NT2/D1 (cell line): Measurements from ENCODE around the gene ANTXR1.
A peak's percentile ranks its signal among the peaks of the same experiment; 100 is the strongest.

Experiments
- DNase-seq: peaks from one replicate; pipeline ENCODE4 v3.0.0-alpha.2; 2011; ENCODE audit warnings: low read depth, low spot score
- H3K27me3 ChIP-seq: 2 replicates; pipeline ENCODE4 v1.6.0; 2011; ENCODE audit warnings: mild to moderate bottlenecking; ENCODE audit not compliant: insufficient read length, insufficient read depth
- H3K36me3 ChIP-seq: 2 replicates; pipeline ENCODE4 v1.6.1; 2011; ENCODE audit warnings: mild to moderate bottlenecking, low read length, mixed read lengths; ENCODE audit not compliant: insufficient read depth, insufficient read length
- H3K4me1 ChIP-seq: 2 replicates; pipeline ENCODE4 v1.5.1; 2011; ENCODE audit not compliant: insufficient read depth, insufficient read length
- H3K4me3 ChIP-seq: 2 replicates; pipeline ENCODE4 v1.5.1; 2011; ENCODE audit warnings: low read depth; ENCODE audit not compliant: insufficient read length
- H3K9ac ChIP-seq: 2 replicates; pipeline ENCODE4 v1.6.0; 2011; ENCODE audit warnings: low read depth; ENCODE audit not compliant: insufficient read length
- H3K9me3 ChIP-seq: 2 replicates; pipeline ENCODE4 v1.5.1; 2011; ENCODE audit warnings: mild to moderate bottlenecking, low read length; ENCODE audit not compliant: insufficient read depth
- SUZ12 ChIP-seq: IDR thresholded peaks from 2 replicates; pipeline ENCODE4 v1.6.1; 2011; ENCODE audit not compliant: insufficient read length, insufficient read depth; ENCODE audit errors: extremely low read depth
- YY1 ChIP-seq: IDR thresholded peaks from 2 replicates; pipeline ENCODE4 v1.6.1; 2011; ENCODE audit not compliant: insufficient read length, insufficient read depth
- ZNF274 ChIP-seq: IDR thresholded peaks from 2 replicates; pipeline ENCODE4 v1.6.1; 2011; ENCODE audit warnings: mild to moderate bottlenecking, low read depth, low read length

The ANTXR1 gene

DNA sequence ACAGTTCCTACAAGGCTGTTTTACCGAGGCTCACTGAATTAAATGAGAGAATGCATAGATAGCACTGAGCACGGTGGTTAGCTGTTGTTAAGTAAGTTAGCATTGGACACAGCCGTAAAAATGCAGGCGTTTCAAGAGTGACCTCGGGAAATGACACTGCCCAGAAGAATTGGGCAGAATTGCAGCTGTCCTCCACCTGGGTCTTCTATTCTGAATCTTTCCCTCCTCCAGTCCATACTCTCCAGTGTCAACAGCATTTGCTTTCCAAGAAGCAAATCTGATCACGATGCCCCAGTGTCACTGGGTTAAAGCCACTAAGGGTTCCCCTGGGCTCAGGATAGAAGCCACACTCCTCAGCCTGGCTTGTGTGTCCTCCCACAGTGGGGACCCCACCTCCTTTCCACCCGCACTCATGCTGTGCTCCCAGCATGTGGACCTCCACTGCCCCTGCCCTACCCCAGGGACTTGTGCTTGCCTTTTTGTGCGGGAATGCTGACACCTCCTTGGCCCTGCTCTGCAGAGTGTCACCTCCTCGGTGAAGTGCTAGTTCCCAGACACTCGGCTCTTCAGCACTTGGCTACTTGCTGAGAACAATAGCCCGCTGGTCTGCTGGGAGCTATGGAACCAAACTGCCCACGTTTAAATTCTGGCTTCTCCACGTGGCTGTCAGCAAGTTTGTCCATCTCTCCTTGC lies 135.0 kb downstream of the ANTXR1 start:
- DNase-seq, result no peak
- Histone ChIP-seq H3K9ac (no peak overlapping the region), H3K4me1 (peaks cover 5% of the 10 kb centered on the region), H3K27me3 (no peaks in the 10 kb centered on the region), H3K9me3 (peaks cover 10% of the 10 kb centered on the region; the same call in 1 of the 2 replicates), H3K4me3 (no peak overlapping the region), H3K36me3 (peaks cover 8% of the 10 kb centered on the region)
- TF ChIP-seq YY1, result no peak

DNA sequence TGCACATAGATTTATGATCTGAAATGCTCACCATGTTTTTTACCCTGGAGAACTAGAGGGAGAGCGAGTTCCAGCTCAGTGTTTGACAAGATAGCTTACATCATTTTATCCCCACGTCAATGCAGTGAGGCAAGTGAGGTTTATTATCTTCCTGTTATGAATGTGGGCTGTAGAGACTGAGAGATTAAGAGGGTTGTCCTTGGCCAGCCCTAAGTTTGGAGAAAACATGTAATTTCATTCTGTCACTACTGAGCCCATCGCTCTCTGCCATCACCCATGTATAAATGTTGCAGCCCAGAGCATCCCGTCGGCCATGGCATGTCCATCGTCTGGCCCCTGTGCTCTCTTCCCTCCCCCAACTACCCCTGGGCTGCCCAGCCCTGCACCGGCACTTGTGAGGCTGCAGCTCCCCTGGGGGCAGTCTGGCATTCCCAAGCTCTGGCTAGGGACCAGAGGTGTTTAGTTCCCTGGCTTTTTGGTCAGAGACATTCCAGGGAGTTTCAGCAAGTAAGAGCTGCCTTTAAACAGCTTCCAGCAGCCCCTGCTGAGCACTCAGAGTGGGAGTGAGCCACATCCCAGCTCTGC lies 136.7 kb downstream of the ANTXR1 start:
- TF ChIP-seq SUZ12 (no peak), YY1 (no peak), ZNF274 (no peak)
- peaks cover 18% of the 10 kb centered on the region for H3K36me3 ChIP-seq
- H3K27me3 ChIP-seq, result no peaks in the 10 kb centered on the region
- DNase-seq, result peak; percentile 59
- H3K9ac ChIP-seq, result no peak overlapping the region
- H3K4me1 ChIP-seq, result peaks cover 4% of the 10 kb centered on the region
- no peak overlapping the region for H3K4me3 ChIP-seq
- H3K9me3 ChIP-seq, result peaks cover 18% of the 10 kb centered on the region; the same call in 1 of the 2 replicates

DNA sequence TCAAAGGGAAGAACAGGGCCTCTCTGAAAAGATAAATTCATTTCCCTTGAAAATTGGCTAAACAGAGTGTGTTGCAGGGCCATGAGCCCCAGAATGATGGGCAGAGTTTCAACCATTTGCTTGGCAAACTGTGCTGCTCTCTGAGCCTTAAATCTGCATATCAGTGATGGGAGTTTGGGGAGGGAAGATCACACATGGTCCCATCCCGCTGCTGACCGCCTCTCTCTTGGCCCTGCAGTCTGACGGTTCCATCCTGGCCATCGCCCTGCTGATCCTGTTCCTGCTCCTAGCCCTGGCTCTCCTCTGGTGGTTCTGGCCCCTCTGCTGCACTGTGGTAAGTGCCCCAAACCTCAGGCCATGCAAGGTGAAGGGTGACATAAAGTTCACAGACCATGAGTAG lies 139.0 kb downstream of the ANTXR1 start:
- Histone ChIP-seq H3K36me3 (peaks cover 31% of the 10 kb centered on the region), H3K9me3 (peaks cover 18% of the 10 kb centered on the region; the same call in 1 of the 2 replicates), H3K9ac (no peak overlapping the region), H3K4me3 (no peak overlapping the region), H3K27me3 (no peaks in the 10 kb centered on the region), H3K4me1 (peaks cover 4% of the 10 kb centered on the region)
- no peak for DNase-seq
- TF ChIP-seq ZNF274 (no peak), SUZ12 (no peak), YY1 (no peak)

DNA sequence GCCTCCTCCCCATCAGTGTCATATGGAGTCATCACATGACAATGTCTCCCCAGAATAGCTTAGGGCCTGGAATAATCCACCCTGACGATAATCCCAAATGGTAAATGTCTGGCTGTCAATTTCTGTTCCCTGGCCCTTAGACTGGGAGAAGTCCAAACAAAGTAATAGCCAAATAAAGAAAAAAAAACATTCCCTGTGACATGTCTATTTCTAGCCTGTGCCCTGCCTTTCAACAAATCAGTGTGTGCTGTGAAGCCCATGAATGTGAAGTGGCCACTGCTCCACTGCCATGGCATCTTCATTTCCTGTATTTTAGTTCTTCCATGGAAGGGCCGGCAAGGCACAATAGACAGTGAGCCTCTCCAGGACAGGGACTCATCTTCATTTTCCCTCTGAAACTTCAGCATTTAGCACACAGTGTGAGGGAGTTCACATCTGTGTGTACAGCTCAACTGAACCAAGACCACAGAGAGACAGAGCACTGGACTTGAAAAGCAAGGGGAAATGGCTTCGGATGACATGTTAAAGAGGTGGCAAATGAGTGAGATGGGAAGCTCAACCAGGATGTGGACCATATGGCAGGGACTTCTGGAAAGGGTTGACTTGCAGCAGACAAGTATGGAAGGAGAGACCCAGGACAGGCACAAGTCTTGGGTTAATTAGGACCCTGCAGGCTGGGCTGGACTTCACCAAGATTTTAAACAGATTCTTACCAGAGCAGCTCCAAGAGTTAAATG lies 140.0 kb downstream of the ANTXR1 start:
- DNase-seq, result no peak
- no peak for TF ChIP-seq YY1
- TF ChIP-seq ZNF274, result no peak
- TF ChIP-seq SUZ12, result no peak
- peaks cover 3% of the 10 kb centered on the region for H3K4me1 ChIP-seq
- peaks cover 18% of the 10 kb centered on the region; the same call in 1 of the 2 replicates for H3K9me3 ChIP-seq
- H3K27me3 ChIP-seq, result no peaks in the 10 kb centered on the region
- no peak overlapping the region for H3K9ac ChIP-seq
- peaks cover 31% of the 10 kb centered on the region for H3K36me3 ChIP-seq
- no peak overlapping the region for H3K4me3 ChIP-seq

DNA sequence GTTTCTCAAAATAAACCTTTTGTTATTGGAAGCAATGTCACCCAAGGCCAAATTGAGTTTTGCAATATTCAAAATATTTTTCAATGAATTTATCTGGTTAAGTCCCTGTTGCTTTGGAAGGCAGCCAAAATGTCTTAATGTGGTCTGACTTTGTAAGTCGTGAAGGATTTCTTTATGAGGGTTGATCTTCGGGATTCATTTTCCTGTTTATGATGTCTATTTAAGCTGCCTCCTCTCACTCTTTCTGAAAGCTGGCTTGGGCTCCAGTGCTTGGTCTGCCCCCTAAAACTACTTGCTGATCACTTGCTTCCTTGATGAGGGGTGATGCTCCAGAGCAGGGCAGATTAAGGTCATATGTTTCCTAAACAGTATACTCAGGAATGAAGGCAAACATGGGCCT lies 141.1 kb downstream of the ANTXR1 start:
- H3K36me3 ChIP-seq, result peaks cover 31% of the 10 kb centered on the region
- peaks cover 18% of the 10 kb centered on the region; the same call in 1 of the 2 replicates for H3K9me3 ChIP-seq
- H3K9ac ChIP-seq, result no peak overlapping the region
- H3K4me3 ChIP-seq, result no peak overlapping the region
- no peaks in the 10 kb centered on the region for H3K27me3 ChIP-seq
- no peaks in the 10 kb centered on the region for H3K4me1 ChIP-seq
- no peak for DNase-seq
- no peak for TF ChIP-seq YY1
- TF ChIP-seq ZNF274, result no peak
- TF ChIP-seq SUZ12, result no peak

DNA sequence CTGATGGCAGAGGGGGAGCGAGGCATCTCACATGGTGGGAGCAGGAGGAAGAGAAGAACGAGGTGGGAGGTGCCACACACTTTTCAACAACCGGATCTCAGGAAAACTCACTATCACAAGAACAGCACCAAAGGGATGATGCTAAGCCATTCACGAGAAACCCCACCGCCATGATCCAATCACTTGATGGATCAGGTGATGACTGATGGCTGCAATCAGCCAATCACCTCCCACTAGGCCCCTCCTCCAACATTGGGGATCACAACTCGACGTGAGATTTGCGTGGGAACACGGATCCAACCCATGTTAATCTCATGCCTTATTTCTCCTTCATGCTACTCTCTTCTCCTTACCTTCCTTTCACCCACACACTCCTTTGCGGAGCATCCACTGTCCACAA lies 143.6 kb downstream of the ANTXR1 start:
- Histone ChIP-seq H3K4me1 (no peaks in the 10 kb centered on the region), H3K4me3 (no peak overlapping the region), H3K36me3 (peaks cover 31% of the 10 kb centered on the region), H3K9ac (no peak overlapping the region), H3K27me3 (no peaks in the 10 kb centered on the region), H3K9me3 (peaks cover 18% of the 10 kb centered on the region; the same call in 1 of the 2 replicates)
- no peak for DNase-seq
- no peak for TF ChIP-seq SUZ12
- no peak for TF ChIP-seq YY1
- no peak for TF ChIP-seq ZNF274

DNA sequence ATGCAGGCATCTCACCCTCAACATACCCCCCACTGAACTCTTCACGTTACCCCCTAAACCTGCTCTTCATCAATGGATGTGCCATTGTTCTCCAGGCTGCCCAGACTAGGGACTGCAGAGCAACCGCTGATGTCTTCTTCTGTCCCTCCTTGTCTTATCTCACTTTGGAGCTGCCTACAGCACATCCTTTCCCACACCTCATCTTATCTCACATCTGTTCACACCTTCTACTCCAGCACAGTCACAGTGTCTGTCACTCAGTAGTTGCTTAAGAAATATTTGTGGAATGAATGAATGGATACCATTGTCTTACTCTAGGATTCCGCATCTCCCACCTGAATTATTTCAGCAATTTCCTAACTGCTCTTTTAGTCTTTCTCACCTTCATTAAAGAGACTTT lies 144.5 kb downstream of the ANTXR1 start:
- Histone ChIP-seq H3K9me3 (peaks cover 13% of the 10 kb centered on the region; the same call in 1 of the 2 replicates), H3K4me1 (no peaks in the 10 kb centered on the region), H3K9ac (no peak overlapping the region), H3K36me3 (peaks cover 28% of the 10 kb centered on the region), H3K27me3 (no peaks in the 10 kb centered on the region), H3K4me3 (no peak overlapping the region)
- DNase-seq, result no peak
- no peak for TF ChIP-seq SUZ12
- no peak for TF ChIP-seq ZNF274
- no peak for TF ChIP-seq YY1
